Fibroblast of lung (primary cell): ENCODE measurements around the gene LIMS1.
"Not testable (repeated sequence)": the region's sequence is repeated elsewhere in the genome, so short reads cannot be mapped to it uniquely, and the experiment has no call there.

Source experiments
- EZH2 ChIP-seq: IDR thresholded peaks from 2 replicates; pipeline ENCODE4 v1.5.1; 2012; ENCODE audit warnings: low read length, control low read depth, mild to moderate bottlenecking; ENCODE audit errors: missing control alignments
- TF ChIP-seq, protein P1 (sequence below), 2 donors: IDR thresholded peaks in 1 of 2; conservative IDR thresholded peaks in 1 of 2; 1 replicate in 1 of 2; 2 replicates in 1 of 2; pipeline ENCODE4 v1.5.1; 2011 to 2012; ENCODE audit warnings: low read length in 2 of 2, control low read depth in 1 of 2, inconsistent platforms in 1 of 2, low read depth in 1 of 2, mild to moderate bottlenecking in 1 of 2

DNA sequence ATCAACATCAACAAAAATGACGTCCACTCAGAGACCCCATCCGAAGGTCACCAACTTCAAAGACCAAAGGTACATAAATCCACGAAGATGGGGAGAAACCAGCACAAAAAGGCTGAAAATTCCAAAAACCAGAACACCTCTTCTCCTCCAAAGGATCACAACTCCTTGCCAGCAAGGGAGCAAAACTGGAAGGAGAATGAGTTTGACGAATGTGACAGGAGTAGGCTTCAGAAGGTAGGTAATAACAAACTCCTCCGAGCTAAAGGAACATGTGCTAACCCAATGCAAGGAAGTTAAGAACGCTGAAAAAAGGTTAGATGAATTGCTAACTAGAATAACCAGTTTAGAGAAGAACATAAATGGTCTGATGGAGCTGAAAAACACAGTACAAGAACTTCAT, 110.2 kb downstream of the LIMS1 start:
- TF ChIP-seq, protein P1, sequence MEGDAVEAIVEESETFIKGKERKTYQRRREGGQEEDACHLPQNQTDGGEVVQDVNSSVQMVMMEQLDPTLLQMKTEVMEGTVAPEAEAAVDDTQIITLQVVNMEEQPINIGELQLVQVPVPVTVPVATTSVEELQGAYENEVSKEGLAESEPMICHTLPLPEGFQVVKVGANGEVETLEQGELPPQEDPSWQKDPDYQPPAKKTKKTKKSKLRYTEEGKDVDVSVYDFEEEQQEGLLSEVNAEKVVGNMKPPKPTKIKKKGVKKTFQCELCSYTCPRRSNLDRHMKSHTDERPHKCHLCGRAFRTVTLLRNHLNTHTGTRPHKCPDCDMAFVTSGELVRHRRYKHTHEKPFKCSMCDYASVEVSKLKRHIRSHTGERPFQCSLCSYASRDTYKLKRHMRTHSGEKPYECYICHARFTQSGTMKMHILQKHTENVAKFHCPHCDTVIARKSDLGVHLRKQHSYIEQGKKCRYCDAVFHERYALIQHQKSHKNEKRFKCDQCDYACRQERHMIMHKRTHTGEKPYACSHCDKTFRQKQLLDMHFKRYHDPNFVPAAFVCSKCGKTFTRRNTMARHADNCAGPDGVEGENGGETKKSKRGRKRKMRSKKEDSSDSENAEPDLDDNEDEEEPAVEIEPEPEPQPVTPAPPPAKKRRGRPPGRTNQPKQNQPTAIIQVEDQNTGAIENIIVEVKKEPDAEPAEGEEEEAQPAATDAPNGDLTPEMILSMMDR (conservative IDR thresholded peaks at IDR 0.05 in 1 of 2, IDR thresholded peaks at IDR 0.05 in 1 of 2; ENCODE audit: low read depth in 1 of 2, low read length in 2 of 2): not testable (repeated sequence)
- not testable (repeated sequence) for TF ChIP-seq EZH2
